WTC11 (cell line): ENCODE results near the gene TBC1D22A. TPM values are rescaled to one million over a fixed set of nuclear protein-coding genes. Genes with fewer than 3 reads are reported as not detected.

Source experiments
- ATAC-seq: fragments of 200-7000 bp; cut with Tn5 transposase; 2 replicates; pipeline ENCODE4 v1.10.0; 2021; ENCODE audit warnings: mild to moderate bottlenecking, moderate library complexity
- CTCF ChIA-PET: fragments of 300-600 bp; sonication (Branson Sonifier 250); formaldehyde crosslinking; loops from one replicate; lab custom pipeline; 2021; ENCODE audit warnings: antibody characterized with exemption; lab: Charles Lee
- POLR2A ChIA-PET: fragments of 350-600 bp; sonication (Branson Sonifier 250); formaldehyde crosslinking; loops from one replicate; lab custom pipeline; 2021; ENCODE audit warnings: antibody characterized with exemption; lab: Charles Lee
- DNase-seq: peaks from one replicate; pipeline ENCODE4 v3.0.0; 2021; ENCODE audit warnings: low spot score
- H3K27ac Mint-ChIP-seq: 2 replicates; pipeline ENCODE4 v1.8.0; 2021; ENCODE audit warnings: mixed read lengths
- H3K27me3 Mint-ChIP-seq: 2 replicates; pipeline ENCODE4 v1.8.0; 2021; ENCODE audit warnings: low read depth, mild to moderate bottlenecking, moderate library complexity, mixed read lengths
- H3K36me3 Mint-ChIP-seq: 2 replicates; pipeline ENCODE4 v1.8.0; 2021; ENCODE audit warnings: mixed read lengths
- H3K4me1 Mint-ChIP-seq: 2 replicates; pipeline ENCODE4 v1.8.0; 2022; ENCODE audit warnings: mixed read lengths
- H3K4me3 Mint-ChIP-seq: 2 replicates; pipeline ENCODE4 v1.8.0; 2021; ENCODE audit warnings: mild to moderate bottlenecking, moderate library complexity, mixed read lengths
- H3K9me3 Mint-ChIP-seq: 2 replicates; pipeline ENCODE4 v1.8.0; 2021; ENCODE audit warnings: mixed read lengths
- ATF1 ChIP-seq: sonication (generic); formaldehyde crosslinking; IDR thresholded peaks from 2 replicates; pipeline ENCODE4 v1.8.1; 2023; ENCODE audit warnings: mild to moderate bottlenecking, moderate library complexity, missing genetic modification reagents
- ESRRA ChIP-seq: sonication (generic); formaldehyde crosslinking; IDR thresholded peaks from 2 replicates; pipeline ENCODE4 v1.8.1; 2022; ENCODE audit warnings: mild to moderate bottlenecking, missing genetic modification reagents, borderline replicate concordance
- JUN ChIP-seq: sonication (generic); formaldehyde crosslinking; IDR thresholded peaks from 2 replicates; pipeline ENCODE4 v1.8.0; 2023; ENCODE audit warnings: mild to moderate bottlenecking, missing genetic modification reagents
- NR3C1 ChIP-seq: sonication (generic); formaldehyde crosslinking; conservative IDR thresholded peaks from 2 replicates; pipeline ENCODE4 v1.8.1; 2023; ENCODE audit warnings: low read depth, mild to moderate bottlenecking, missing genetic modification reagents
- RORB ChIP-seq: fragments of 250-450 bp; sonication (Bioruptor Pico); IDR thresholded peaks from 2 replicates; pipeline ENCODE4 v1.9.0; 2021; ENCODE audit warnings: mild to moderate bottlenecking
- SMAD3 ChIP-seq: sonication (generic); formaldehyde crosslinking; IDR thresholded peaks from 2 replicates; pipeline ENCODE4 v1.8.0; 2022; ENCODE audit warnings: missing genetic modification reagents, mild to moderate bottlenecking, borderline replicate concordance
- ZNF138 ChIP-seq: sonication (generic); formaldehyde crosslinking; conservative IDR thresholded peaks from 2 replicates; pipeline ENCODE4 v1.8.1; 2022; ENCODE audit warnings: mild to moderate bottlenecking, moderate library complexity, missing genetic modification reagents
- ZNF263 ChIP-seq: sonication (generic); formaldehyde crosslinking; IDR thresholded peaks from 2 replicates; pipeline ENCODE4 v1.8.1; 2022; ENCODE audit warnings: low read depth, mild to moderate bottlenecking, moderate library complexity, missing genetic modification reagents
- total RNA-seq: library from RNA; stranded (reverse); gene quantifications from 3 replicates; pipeline ENCODE4 v1.2.3, GENCODE V29; 2021
- TF ChIP-seq, protein P1 (sequence below): sonication (generic); formaldehyde crosslinking; IDR thresholded peaks from 2 replicates; pipeline ENCODE4 v1.8.1; 2023; ENCODE audit warnings: mild to moderate bottlenecking, missing genetic modification reagents
- TF ChIP-seq, protein P2 (sequence below): sonication (generic); formaldehyde crosslinking; IDR thresholded peaks from 2 replicates; pipeline ENCODE4 v1.8.1; 2022; ENCODE audit warnings: low read depth, missing genetic modification reagents, borderline replicate concordance
- TF ChIP-seq, protein P3 (sequence below): sonication (generic); formaldehyde crosslinking; IDR thresholded peaks from 2 replicates; pipeline ENCODE4 v1.8.0; 2022; ENCODE audit warnings: mild to moderate bottlenecking, missing genetic modification reagents
- TF ChIP-seq, protein P4 (sequence below): fragments of 250-450 bp; sonication (Bioruptor Pico); conservative IDR thresholded peaks from 2 replicates; pipeline ENCODE4 v1.9.0; 2021; ENCODE audit warnings: mild to moderate bottlenecking
- TF ChIP-seq, protein P5 (sequence below): sonication (generic); formaldehyde crosslinking; IDR thresholded peaks from 2 replicates; pipeline ENCODE4 v1.8.1; 2022; ENCODE audit warnings: mild to moderate bottlenecking, moderate library complexity, missing genetic modification reagents
- TF ChIP-seq, protein P6 (sequence below): fragments of 250-450 bp; sonication (Bioruptor Pico); IDR thresholded peaks from 2 replicates; pipeline ENCODE4 v1.9.0; 2021; ENCODE audit warnings: mild to moderate bottlenecking
- TF ChIP-seq, protein P7 (sequence below): sonication (generic); formaldehyde crosslinking; IDR thresholded peaks from 2 replicates; pipeline ENCODE4 v1.8.1; 2023; ENCODE audit warnings: mild to moderate bottlenecking, missing genetic modification reagents, moderate library complexity
- TF ChIP-seq, protein P8 (sequence below): sonication (generic); formaldehyde crosslinking; IDR thresholded peaks from 2 replicates; pipeline ENCODE4 v1.8.1; 2022; ENCODE audit warnings: missing genetic modification reagents, borderline replicate concordance

TBC1D22A gene
- total RNA-seq, 1 experiment from 2014 or later: 18.1 TPM

DNA sequence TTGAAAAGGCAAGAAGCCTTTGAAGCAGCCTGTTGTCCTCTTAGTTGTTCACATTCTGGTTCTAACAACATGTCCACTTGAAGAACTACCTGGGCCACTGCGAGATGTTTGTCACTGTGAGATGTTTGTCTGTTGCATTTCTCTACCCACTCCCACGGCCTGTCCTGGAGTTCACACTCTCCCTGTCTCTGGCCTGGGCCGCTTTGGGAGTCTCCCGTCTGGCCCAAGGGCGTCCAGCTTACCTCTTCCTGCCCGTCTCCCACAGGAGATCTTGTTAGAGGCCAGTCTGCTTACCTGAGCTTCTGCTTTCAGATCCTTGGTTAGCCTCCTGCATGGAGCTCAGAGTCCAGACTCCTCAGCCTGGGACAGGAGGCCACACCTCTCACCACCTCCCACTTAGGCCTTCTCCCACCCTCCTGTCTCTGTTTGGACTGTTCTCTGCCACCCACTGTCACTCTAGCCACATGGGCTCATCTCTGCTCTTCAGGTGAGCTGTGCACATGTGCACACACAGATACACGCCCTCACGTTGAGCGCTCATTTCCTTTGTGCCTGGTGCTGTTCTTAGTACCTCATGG is 66.0 kb downstream of the TBC1D22A start (continued):
- TF ChIP-seq, protein P1, sequence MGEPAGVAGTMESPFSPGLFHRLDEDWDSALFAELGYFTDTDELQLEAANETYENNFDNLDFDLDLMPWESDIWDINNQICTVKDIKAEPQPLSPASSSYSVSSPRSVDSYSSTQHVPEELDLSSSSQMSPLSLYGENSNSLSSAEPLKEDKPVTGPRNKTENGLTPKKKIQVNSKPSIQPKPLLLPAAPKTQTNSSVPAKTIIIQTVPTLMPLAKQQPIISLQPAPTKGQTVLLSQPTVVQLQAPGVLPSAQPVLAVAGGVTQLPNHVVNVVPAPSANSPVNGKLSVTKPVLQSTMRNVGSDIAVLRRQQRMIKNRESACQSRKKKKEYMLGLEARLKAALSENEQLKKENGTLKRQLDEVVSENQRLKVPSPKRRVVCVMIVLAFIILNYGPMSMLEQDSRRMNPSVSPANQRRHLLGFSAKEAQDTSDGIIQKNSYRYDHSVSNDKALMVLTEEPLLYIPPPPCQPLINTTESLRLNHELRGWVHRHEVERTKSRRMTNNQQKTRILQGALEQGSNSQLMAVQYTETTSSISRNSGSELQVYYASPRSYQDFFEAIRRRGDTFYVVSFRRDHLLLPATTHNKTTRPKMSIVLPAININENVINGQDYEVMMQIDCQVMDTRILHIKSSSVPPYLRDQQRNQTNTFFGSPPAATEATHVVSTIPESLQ: no peak

DNA sequence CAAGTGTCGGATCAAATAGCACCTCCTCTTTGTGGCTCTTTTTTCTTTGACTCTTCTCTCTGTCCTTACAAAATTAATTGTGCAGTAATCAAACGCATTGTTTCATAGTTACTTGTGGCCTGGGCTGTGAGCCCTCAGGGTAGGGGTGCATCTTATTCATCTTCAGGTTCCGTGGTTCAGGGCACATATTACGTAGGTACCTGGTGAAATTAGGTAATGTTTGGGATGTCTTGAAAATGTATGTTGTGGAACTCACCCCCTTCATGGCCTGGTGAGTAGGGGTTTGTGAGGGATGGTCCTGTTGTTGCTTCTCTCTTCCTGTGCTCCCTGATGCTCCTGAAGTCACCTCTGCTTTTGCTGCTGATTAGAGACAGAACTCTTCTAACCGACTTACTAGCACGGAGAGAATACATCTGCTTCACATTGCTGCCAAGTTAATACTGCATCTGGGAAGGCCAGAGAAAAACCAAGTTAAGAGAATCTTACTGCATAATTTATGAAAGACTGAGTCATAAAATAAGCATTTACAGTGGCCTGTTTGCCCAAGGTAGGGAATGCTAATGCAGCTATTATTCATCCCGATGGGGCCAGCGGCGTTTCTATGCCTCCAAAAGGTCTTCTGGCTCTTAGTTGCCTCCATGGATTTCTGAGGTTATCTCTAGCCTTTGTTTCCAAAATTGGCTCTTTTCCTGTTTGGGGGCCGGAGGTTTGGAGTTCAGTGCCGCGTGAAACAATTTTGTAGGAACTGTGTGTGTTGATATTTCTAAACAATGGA is 66.9 kb downstream of the TBC1D22A start:
- peaks cover 18% of the 10 kb centered on the region for H3K36me3 Mint-ChIP-seq
- ATAC-seq (no peak), DNase-seq (no peak)
- TF ChIP-seq, protein P2, sequence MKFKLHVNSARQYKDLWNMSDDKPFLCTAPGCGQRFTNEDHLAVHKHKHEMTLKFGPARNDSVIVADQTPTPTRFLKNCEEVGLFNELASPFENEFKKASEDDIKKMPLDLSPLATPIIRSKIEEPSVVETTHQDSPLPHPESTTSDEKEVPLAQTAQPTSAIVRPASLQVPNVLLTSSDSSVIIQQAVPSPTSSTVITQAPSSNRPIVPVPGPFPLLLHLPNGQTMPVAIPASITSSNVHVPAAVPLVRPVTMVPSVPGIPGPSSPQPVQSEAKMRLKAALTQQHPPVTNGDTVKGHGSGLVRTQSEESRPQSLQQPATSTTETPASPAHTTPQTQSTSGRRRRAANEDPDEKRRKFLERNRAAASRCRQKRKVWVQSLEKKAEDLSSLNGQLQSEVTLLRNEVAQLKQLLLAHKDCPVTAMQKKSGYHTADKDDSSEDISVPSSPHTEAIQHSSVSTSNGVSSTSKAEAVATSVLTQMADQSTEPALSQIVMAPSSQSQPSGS: no peak
- TF ChIP-seq RORB (no peak), ATF1 (CRISPR knock-in tag) (no peak), ZNF138 (CRISPR knock-in tag) (no peak), ZNF263 (CRISPR knock-in tag) (no peak), JUN (no peak), NR3C1 (CRISPR knock-in tag) (no peak), SMAD3 (no peak), ESRRA (no peak)
- TF ChIP-seq, protein P1: no peak
- TF ChIP-seq, protein P3, sequence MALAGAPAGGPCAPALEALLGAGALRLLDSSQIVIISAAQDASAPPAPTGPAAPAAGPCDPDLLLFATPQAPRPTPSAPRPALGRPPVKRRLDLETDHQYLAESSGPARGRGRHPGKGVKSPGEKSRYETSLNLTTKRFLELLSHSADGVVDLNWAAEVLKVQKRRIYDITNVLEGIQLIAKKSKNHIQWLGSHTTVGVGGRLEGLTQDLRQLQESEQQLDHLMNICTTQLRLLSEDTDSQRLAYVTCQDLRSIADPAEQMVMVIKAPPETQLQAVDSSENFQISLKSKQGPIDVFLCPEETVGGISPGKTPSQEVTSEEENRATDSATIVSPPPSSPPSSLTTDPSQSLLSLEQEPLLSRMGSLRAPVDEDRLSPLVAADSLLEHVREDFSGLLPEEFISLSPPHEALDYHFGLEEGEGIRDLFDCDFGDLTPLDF (CRISPR knock-in tag): no peak
- TF ChIP-seq, protein P4, sequence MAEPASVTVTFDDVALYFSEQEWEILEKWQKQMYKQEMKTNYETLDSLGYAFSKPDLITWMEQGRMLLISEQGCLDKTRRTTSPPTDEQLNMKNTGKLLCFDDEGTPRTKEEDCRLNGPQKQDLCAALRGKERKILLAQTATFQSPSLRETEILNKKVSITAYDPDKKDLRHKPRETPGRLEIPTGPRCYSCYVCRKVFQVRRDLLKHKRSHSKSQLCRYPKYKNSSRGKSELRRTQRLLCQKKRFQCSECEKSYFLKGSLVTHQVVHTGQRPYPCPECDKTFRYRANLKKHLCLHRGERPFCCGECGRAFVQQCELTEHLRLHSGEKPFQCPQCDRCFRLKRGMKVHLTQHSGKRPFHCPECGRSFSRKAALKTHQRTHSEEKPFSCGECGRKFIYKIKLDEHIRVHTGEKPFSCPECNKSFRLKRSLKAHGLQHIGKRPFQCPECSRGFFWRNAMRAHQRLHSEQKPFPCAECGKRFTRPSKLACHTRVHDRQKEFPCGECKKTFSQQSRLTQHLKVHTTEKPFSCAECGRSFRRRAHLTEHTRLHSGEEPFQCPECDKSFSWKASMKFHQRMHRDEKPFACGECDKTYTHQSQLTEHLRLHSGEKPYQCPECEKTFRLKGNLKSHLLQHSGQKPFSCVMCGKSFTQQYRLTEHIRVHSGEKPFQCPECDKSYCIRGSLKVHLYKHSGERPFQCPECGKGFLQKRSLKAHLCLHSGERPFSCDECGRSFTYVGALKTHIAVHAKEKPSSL (CRISPR knock-in tag): no peak
- TF ChIP-seq, protein P5, sequence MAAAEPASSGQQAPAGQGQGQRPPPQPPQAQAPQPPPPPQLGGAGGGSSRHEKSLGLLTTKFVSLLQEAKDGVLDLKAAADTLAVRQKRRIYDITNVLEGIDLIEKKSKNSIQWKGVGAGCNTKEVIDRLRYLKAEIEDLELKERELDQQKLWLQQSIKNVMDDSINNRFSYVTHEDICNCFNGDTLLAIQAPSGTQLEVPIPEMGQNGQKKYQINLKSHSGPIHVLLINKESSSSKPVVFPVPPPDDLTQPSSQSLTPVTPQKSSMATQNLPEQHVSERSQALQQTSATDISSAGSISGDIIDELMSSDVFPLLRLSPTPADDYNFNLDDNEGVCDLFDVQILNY (CRISPR knock-in tag): no peak
- TF ChIP-seq, protein P6, sequence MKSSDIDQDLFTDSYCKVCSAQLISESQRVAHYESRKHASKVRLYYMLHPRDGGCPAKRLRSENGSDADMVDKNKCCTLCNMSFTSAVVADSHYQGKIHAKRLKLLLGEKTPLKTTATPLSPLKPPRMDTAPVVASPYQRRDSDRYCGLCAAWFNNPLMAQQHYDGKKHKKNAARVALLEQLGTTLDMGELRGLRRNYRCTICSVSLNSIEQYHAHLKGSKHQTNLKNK (CRISPR knock-in tag): no peak
- TF ChIP-seq, protein P7, sequence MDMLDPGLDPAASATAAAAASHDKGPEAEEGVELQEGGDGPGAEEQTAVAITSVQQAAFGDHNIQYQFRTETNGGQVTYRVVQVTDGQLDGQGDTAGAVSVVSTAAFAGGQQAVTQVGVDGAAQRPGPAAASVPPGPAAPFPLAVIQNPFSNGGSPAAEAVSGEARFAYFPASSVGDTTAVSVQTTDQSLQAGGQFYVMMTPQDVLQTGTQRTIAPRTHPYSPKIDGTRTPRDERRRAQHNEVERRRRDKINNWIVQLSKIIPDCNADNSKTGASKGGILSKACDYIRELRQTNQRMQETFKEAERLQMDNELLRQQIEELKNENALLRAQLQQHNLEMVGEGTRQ (CRISPR knock-in tag): no peak
- TF ChIP-seq, protein P8, sequence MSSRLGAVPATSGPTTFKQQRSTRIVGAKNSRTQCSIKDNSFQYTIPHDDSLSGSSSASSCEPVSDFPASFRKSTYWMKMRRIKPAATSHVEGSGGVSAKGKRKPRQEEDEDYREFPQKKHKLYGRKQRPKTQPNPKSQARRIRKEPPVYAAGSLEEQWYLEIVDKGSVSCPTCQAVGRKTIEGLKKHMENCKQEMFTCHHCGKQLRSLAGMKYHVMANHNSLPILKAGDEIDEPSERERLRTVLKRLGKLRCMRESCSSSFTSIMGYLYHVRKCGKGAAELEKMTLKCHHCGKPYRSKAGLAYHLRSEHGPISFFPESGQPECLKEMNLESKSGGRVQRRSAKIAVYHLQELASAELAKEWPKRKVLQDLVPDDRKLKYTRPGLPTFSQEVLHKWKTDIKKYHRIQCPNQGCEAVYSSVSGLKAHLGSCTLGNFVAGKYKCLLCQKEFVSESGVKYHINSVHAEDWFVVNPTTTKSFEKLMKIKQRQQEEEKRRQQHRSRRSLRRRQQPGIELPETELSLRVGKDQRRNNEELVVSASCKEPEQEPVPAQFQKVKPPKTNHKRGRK (CRISPR knock-in tag): no peak
- H3K4me1 Mint-ChIP-seq: peaks cover 28% of the 10 kb centered on the region
- ChIA-PET POLR2A (no interaction called here), CTCF (interaction anchor here (2.4 kb wide), 1 partner anchor 26 kb away, joined by 8 read pairs; no protein-coding TSS in a partner anchor)
- peak overlapping the region; percentile 80 for H3K27ac Mint-ChIP-seq
- H3K4me3 Mint-ChIP-seq: no peak overlapping the region
- H3K9me3 Mint-ChIP-seq: peaks cover 3% of the 10 kb centered on the region; the same call in 1 of the 2 replicates
- H3K27me3 Mint-ChIP-seq: no peaks in the 10 kb centered on the region
